ENCODE data around the gene SPACA5.
"Not testable (repeated sequence)": the region's sequence is repeated elsewhere in the genome, so short reads cannot be mapped to it uniquely, and the experiment has no call there.

SPACA5 gene

GRCh38 chrX:48006688-48007087 lies at the start of gene SPACA5:
SPACA5 (plus strand) TSS chrX:48006988; CDS start chrX:48007803, 815 bp downstream.
- in situ Hi-C loops (cut with HindIII; ENCODE audit: low sequenced_read_pairs); DNase-seq (ENCODE audit: low read depth); H3K4me3 ChIP-seq (ENCODE audit: low read depth, low read length): not testable (repeated sequence)

- H3K4me3 ChIP-seq (ENCODE audit: low read depth, low read length); in situ Hi-C loops (cut with HindIII; ENCODE audit: low sequenced_read_pairs); DNase-seq (ENCODE audit: low read depth): not testable (repeated sequence)
These were observed 48.6 kb upstream of the SPACA5 start for GRCh38 chrX:47958206-47958605.

GRCh38 chrX:47958761-47959342 lies 47.9 kb upstream of the SPACA5 start:
- in situ Hi-C loops (cut with HindIII; ENCODE audit: low sequenced_read_pairs): no loop called here
- DNase-seq (ENCODE audit: low read depth): no peak
- no peak overlapping the region for H3K4me3 ChIP-seq (ENCODE audit: low read depth, low read length)
- no peak for TF ChIP-seq CTCF (IDR thresholded peaks at IDR 0.05; ENCODE audit: low read depth, low read length, missing control alignments)

- TF ChIP-seq CTCF (IDR thresholded peaks at IDR 0.05; ENCODE audit: low read depth, low read length, missing control alignments): no peak
- DNase-seq (ENCODE audit: low read depth): no peak
- H3K4me3 ChIP-seq (ENCODE audit: low read depth, low read length): no peak overlapping the region
- in situ Hi-C loops (cut with HindIII; ENCODE audit: low sequenced_read_pairs): no loop called here
These were observed 46.4 kb upstream of the SPACA5 start for GRCh38 chrX:47960406-47960805.

GRCh38 chrX:47961830-47962229 lies 45.0 kb upstream of the SPACA5 start:
- H3K4me3 ChIP-seq (ENCODE audit: low read depth, low read length); DNase-seq (ENCODE audit: low read depth); in situ Hi-C loops (cut with HindIII; ENCODE audit: low sequenced_read_pairs): not testable (repeated sequence)

- H3K4me3 ChIP-seq (ENCODE audit: low read depth, low read length); DNase-seq (ENCODE audit: low read depth); in situ Hi-C loops (cut with HindIII; ENCODE audit: low sequenced_read_pairs): not testable (repeated sequence)
These were observed 41.3 kb upstream of the SPACA5 start for GRCh38 chrX:47965526-47965925.

- no peak for DNase-seq (ENCODE audit: low read depth)
- in situ Hi-C loops (cut with HindIII; ENCODE audit: low sequenced_read_pairs): no loop called here
- no peak overlapping the region for H3K4me3 ChIP-seq (ENCODE audit: low read depth, low read length)
- no peak for TF ChIP-seq CTCF (IDR thresholded peaks at IDR 0.05; ENCODE audit: low read depth, low read length, missing control alignments)
These were observed 33.6 kb upstream of the SPACA5 start for GRCh38 chrX:47973235-47973634.

GRCh38 chrX:47976254-47977151 lies 30.3 kb upstream of the SPACA5 start:
- in situ Hi-C loops (cut with HindIII; ENCODE audit: low sequenced_read_pairs): no loop called here
- no peak for DNase-seq (ENCODE audit: low read depth)
- H3K4me3 ChIP-seq (ENCODE audit: low read depth, low read length): no peak overlapping the region
- TF ChIP-seq CTCF (IDR thresholded peaks at IDR 0.05; ENCODE audit: low read depth, low read length, missing control alignments): no peak

Data from astrocyte of the cerebellum (primary cell).